Nephron progenitor cell (in vitro differentiated cells): ENCODE measurements around the gene ACSS1.
A peak's percentile ranks its signal among the peaks of the same experiment; 100 is the strongest.

Source experiments
- DNase-seq: peaks from one replicate; pipeline ENCODE4 v3.0.0; 2021
- H3K27ac Mint-ChIP-seq: 2 replicates; pipeline ENCODE4 v1.8.0; 2021; ENCODE audit warnings: mild to moderate bottlenecking, moderate library complexity, mixed read lengths
- H3K27me3 Mint-ChIP-seq: 2 replicates; pipeline ENCODE4 v1.8.0; 2021; ENCODE audit warnings: mild to moderate bottlenecking, low read depth, mixed read lengths; ENCODE audit not compliant: poor library complexity
- H3K36me3 Mint-ChIP-seq: 2 replicates; pipeline ENCODE4 v1.8.0; 2021; ENCODE audit warnings: low read depth, mixed read lengths
- H3K4me1 Mint-ChIP-seq: 2 replicates; pipeline ENCODE4 v1.8.0; 2021; ENCODE audit warnings: mixed read lengths
- H3K4me3 Mint-ChIP-seq: 2 replicates; pipeline ENCODE4 v1.8.0; 2021; ENCODE audit warnings: mild to moderate bottlenecking, moderate library complexity, mixed read lengths
- H3K9me3 Mint-ChIP-seq: 2 replicates; pipeline ENCODE4 v1.8.0; 2021; ENCODE audit warnings: mild to moderate bottlenecking, moderate library complexity, mixed read lengths
- TF ChIP-seq, protein P1 (sequence below): fragments of 200-600 bp; sonication (generic); IDR thresholded peaks from 2 replicates; pipeline ENCODE4 v1.5.0; 2021; ENCODE audit warnings: antibody characterized with exemption

The ACSS1 gene

DNA sequence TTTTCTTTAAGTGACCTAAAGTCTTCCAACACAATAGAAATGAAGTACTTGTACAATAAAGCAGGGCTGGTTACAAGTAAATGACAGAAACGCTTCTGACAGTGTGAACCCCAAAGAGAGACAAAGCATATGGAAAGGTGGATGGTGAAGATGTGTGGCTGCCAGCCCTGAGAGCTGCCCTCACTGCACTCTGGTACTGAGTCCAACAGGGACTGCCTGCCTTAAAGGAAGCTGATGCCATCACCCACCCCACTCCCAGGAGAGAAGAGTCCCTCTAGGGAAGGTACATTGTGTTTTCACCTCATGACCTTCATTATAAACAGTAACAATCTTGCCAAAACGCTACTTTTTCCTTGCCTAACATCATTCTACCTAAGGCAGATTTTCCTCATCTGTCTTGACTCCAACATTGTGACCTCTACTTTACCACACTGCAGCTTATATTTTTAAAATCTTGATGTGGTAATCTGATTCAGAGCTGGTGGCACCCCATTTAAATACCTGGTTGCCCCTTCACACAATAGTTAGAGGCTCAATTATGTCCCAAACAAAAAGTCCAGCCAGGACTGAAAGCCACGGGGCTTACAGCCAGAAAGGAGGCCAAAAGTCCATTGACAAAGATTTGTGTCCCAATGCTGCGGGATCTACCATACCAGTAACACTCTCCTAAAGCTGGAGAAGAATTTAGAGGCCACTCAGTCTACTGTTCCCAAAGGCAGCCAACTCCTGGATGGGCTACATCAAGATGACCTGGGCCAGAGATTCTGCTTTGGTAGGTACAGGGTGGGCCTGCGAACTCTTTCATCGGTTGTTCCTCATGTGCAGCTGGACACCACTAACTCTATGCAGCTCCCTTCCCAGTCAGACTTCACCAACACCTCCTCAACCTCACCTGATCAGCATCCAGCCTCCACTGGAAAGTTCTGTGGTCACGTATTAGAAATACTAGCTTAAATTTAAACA lies 69.8 kb downstream of the ACSS1 start:
- Mint-ChIP-seq H3K27ac (no peak overlapping the region), H3K4me3 (no peak overlapping the region), H3K27me3 (no peaks in the 10 kb centered on the region), H3K9me3 (no peaks in the 10 kb centered on the region), H3K4me1 (peaks cover 51% of the 10 kb centered on the region), H3K36me3 (peaks cover 11% of the 10 kb centered on the region)
- no peak for DNase-seq
- TF ChIP-seq, protein P1, sequence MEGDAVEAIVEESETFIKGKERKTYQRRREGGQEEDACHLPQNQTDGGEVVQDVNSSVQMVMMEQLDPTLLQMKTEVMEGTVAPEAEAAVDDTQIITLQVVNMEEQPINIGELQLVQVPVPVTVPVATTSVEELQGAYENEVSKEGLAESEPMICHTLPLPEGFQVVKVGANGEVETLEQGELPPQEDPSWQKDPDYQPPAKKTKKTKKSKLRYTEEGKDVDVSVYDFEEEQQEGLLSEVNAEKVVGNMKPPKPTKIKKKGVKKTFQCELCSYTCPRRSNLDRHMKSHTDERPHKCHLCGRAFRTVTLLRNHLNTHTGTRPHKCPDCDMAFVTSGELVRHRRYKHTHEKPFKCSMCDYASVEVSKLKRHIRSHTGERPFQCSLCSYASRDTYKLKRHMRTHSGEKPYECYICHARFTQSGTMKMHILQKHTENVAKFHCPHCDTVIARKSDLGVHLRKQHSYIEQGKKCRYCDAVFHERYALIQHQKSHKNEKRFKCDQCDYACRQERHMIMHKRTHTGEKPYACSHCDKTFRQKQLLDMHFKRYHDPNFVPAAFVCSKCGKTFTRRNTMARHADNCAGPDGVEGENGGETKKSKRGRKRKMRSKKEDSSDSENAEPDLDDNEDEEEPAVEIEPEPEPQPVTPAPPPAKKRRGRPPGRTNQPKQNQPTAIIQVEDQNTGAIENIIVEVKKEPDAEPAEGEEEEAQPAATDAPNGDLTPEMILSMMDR, result no peak

DNA sequence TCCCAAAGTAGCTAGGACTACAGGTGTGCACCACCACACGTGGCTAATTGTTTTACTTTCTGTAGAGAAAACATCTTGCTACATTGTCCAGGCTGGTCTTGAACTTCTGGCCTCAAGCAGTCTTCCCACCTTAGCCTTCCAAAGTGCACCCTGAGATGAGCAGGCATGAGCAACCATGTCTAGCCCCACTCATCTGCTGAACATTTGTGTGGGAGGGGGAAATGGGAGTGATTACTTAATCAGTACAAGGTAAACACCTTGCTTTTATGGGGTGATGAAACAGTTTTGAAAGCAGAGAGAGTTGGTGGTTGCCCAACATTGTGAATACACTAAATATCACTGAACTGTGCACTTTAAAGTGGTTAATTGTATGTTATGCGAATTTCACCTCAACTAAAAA lies 70.7 kb downstream of the ACSS1 start:
- TF ChIP-seq, protein P1, result no peak
- Mint-ChIP-seq H3K9me3 (peaks cover 3% of the 10 kb centered on the region), H3K4me3 (no peak overlapping the region), H3K4me1 (peaks cover 47% of the 10 kb centered on the region), H3K27me3 (no peaks in the 10 kb centered on the region), H3K27ac (no peak overlapping the region), H3K36me3 (peaks cover 20% of the 10 kb centered on the region)
- DNase-seq, result no peak

DNA sequence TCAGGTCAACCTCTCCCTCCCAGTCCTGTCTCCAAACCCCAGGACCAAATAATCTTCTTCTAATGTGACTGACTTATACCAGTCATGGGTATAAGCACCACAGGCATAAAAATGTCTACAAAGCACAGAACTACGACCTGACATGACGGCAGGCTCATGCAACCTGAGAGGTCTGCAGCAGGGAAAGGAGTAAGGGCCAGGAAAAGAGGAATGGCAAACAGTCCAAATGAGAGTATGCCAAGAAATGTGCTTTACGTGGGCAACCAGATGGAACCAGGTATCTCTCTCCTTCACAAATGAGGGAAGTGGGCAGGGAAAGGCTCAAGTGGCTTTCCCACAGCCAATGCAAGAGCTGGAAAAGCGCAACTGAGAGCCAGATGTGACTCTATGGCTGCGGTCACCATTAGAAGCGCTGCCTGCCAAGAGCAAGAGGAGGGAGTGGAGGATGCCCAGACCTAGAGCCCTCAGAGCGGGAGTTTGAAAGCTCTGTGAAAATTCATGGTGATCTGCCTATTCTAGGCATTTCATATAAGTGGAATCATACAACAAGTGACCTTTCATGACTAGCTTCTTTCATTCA lies 71.4 kb downstream of the ACSS1 start:
- Mint-ChIP-seq H3K4me1 (peaks cover 42% of the 10 kb centered on the region), H3K27ac (no peak overlapping the region), H3K36me3 (peaks cover 27% of the 10 kb centered on the region), H3K9me3 (peaks cover 7% of the 10 kb centered on the region), H3K27me3 (no peaks in the 10 kb centered on the region), H3K4me3 (no peak overlapping the region)
- TF ChIP-seq, protein P1, result no peak
- no peak for DNase-seq

DNA sequence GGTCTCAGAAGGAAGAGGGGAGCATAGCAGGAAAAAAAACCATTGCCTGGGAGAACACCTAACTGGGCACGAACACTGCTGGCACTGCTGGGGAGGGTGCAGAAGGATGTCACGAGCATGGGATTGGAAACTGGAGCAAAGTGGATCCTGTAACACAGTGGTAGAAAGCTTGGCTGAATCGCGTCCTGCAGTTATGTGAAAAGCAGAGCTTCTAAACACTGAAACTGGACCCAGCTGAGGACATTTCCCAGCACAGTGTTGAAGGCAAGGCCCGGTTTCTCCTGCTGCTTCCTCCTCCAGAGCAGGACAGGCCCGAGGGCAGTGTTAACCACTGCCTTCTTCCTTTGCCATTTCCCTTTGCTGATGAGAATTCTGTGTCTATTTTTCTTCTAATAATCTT lies 72.1 kb downstream of the ACSS1 start:
- no peak for DNase-seq
- TF ChIP-seq, protein P1, result no peak
- Mint-ChIP-seq H3K4me3 (no peak overlapping the region), H3K4me1 (peaks cover 34% of the 10 kb centered on the region), H3K27me3 (no peaks in the 10 kb centered on the region), H3K36me3 (peaks cover 34% of the 10 kb centered on the region), H3K27ac (peak overlapping the region; percentile 80), H3K9me3 (peaks cover 14% of the 10 kb centered on the region)

DNA sequence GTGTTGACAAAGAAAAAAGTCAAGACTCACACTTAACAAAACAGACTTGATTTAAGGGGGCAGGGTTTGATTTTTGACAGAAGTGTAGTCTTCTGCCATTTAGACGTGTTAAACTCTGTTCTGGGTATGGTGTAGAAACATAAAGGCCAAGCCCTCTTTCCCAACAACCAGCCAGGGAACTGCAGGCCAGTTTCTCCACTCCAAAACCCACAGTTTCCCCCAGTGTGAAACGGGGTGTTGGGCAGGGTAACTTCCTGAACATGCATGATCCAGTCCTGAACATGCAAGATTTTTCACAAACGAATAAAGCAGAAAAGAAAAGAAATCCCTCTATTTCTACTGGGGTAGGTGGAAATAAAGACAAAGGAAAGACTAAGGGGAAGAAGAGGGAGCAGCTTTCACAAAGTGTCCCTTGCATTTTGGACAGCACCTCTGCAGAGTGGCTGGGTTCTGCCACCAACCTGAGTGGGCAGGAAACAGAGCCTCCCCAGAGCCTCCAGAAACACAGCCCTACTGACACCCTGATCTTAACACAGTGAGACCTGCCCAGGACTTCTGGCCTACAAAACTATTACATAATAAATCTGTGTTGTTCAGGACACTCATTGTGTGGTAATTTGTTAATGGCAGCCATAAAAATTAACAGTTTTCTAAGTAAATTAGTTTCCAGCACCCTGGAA lies 72.8 kb downstream of the ACSS1 start:
- DNase-seq, result no peak
- no peaks in the 10 kb centered on the region for H3K27me3 Mint-ChIP-seq
- H3K36me3 Mint-ChIP-seq, result peaks cover 41% of the 10 kb centered on the region
- peaks cover 29% of the 10 kb centered on the region for H3K4me1 Mint-ChIP-seq
- TF ChIP-seq, protein P1, result no peak
- peak overlapping the region; percentile 41 for H3K27ac Mint-ChIP-seq
- H3K9me3 Mint-ChIP-seq, result peaks cover 21% of the 10 kb centered on the region
- no peak overlapping the region for H3K4me3 Mint-ChIP-seq
